GM21381 (cell line): ENCODE data around the gene DOK3.
A peak's percentile ranks its signal among the peaks of the same experiment; 100 is the strongest.
"Not testable (repeated sequence)": the region's sequence is repeated elsewhere in the genome, so short reads cannot be mapped to it uniquely, and the experiment has no call there.

ENCODE experiments used
- ATAC-seq: cut with Tn5 transposase; IDR thresholded peaks from one replicate; pipeline ENCODE4 v1.9.1; 2021; ENCODE audit warnings: mild to moderate bottlenecking, moderate library complexity; ENCODE audit not compliant: unreplicated experiment

The DOK3 gene

DNA sequence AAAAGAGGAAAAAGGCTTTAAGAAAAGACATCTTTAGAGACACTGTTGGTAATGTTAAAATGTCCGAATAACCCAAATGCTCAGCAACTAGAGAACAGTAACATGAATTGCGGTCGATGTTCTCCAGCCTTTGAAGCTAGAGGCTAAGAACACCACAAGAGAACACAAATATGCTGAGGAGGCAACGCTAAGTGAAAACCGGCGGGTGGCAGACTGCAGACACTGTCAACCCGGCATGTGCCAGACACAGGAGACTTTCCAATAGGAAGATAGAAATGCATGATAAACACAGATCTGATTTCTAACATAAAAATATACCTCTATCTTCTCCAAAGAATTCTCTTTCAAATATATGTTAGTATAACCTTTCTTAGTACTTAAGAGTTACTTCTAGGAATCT is 25.5 kb upstream of the DOK3 start:
- ATAC-seq, result no peak

DNA sequence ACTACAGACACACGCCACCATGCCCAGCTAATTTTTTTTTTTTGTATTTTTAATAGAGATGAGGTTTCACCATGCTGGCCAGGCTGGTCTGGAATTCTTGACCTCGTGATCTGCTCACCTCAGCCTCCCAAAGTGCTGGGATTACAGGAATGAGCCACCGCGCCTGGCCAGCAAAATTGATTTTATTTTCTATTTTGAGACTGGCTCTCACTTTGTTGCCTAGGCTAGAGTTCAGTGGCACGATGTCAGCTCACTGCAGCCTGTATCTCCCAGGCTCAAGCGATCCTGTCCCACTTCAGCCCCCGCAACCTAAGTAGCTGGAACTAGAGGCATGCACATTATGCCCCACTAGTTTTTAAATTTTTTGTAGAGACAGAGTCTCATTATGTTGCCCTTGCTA is 24.8 kb upstream of the DOK3 start:
- ATAC-seq, result not testable (repeated sequence)

DNA sequence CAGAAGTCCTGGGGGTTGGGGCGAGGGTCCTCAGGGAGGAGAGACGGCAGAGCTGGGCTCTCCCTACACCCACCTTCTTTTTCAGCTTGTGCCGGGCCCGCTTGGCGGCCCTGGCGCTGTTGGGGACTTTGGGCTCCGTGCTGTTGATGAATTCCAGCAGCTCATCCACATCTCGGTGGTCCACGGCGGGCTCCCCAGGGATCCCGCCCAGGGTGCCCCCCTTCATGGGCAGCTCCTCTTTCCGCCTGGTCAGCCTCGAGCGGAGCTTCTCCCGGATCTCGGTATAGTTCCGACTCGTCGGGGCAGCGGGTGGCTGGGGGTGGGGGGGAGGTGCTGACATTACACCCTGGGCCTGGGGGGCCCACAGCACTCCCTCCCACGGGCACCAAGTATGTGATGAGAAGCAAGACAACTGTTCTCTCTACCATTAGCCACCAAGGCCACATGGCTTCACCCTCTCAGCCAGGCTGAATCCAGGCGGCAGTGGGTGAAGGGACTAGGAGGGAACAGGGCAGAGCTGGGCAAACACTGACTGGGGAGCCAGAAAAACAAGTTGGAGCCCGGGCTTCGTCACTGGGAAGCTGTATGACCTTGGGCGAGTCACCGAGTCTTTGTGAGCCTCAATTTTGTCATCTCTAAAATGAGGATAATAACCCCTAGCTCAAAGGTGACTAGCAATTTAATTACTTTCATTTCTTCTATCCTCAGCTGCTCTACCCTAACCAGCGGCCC is 21.7 kb upstream of the DOK3 start:
- no peak for ATAC-seq

DNA sequence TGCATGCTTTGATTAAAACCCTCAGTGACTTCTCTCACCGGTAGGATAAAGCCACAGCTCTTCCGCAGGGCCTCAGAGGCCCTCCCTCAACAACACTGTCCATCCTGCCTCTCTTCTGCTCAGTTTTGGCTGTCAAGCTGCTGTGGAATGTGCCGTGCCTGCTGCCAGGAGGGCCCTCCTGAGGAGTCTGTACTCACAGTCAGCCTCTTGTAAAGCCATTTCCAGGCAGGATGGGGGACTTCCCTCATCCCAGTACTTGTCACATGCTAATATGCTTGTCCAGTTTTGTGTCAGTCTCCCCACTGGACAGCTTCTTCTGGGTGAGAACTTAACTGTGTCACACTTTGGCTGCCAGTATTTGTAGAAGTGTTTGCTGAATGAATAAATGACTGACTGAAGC is 21.0 kb upstream of the DOK3 start:
- ATAC-seq, result no peak

DNA sequence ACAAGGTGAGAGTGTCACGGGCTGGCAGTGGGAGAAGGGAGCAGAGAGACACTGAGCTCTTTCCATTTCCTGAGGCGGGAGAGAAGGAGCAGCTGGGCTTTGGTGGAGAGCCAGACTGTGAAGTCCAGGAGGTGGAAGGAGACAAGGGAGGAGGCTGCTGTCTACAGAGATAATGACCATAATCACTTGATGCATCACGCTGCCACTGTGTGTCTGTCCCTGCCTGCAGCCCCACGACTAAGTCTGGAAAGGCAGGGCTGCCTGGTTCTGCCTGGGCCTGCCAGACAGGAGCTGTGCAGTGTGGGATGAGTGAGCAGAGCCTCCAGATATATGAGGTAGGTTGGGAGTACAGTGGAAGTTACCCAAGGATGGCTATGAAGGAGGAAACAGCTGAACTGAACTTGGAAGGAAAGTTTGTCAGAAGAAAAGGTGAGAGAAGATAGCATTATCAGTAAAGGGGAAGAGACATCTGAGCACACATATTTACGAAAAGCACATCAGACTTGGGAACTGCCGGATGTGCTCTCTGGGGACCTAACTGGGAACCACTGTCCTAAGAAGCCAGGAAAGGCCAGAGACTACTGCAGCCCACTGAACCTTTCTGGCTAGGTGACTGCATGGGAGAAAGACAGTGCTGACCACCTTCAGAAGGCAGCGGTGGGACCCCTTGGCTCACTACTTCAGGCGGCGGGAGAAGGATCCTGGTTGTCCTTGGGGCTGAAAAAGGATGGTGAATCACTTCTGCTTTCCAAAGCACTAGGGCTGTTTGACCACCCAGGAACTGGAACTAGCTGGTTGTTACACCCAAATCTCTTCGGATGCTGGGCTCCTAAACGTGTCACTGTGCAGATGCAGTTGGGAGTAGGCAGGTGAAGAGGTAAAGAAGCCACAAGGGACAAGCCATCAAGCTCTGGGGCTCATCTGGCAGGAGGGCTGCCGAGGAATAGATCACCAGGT is 19.9 kb upstream of the DOK3 start:
- no peak for ATAC-seq

DNA sequence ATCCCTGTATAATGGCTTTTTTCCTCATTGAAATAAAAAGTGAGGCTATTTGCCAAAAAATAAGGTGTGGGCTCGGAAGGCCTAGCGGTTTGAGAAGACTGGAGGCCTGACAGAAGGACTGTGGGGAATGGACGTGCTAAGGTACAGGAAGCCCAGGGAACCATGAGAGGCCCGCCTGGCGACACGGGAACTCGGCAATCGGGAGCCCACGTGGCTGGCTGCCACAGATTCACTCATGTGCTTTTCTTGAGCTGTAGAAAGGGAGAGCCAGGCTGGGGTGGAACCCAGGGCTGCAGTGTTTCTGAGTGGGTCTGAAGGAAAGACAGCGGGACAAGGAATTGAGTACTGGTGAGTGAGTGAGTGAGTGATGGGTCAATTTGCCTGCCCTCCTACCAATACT is 19.0 kb upstream of the DOK3 start:
- no peak for ATAC-seq

DNA sequence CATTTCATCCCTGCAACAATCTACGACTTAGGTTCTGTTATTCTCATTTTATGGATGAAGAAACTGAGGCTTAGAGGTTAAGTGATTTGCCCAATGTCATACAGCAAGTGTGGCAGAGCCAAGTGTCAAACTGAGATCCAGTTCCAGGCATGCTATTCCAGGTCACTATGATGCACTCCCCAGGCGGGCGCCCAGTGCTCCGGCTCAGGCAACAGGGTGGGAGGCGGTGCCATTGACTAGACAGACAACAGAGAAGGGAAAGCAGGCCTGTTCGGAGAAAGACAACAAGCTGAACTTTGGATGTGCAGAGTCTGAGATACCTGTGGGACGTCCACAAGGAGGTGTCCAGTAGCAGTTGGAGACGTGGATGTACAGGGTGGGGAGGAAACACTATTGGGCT is 18.0 kb upstream of the DOK3 start:
- no peak for ATAC-seq

DNA sequence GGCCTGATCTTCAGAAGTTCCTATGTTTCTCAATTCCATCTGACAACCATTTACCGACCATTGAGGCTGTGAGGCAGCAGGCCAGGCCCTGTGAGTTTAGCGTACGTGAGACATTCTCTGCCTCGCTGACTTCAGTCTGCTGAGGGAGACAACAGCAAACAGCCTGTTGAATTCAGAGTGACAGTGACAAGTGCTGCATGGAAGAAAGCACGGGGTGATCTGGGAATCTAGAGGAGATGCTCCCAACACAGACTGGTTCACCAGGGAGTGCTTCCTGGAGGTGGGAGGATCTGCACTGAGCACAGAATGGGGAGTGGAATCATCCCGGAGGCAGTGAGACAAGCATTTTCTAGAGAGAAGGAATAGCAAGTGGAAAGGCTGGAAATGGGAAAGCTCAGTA is 17.2 kb upstream of the DOK3 start:
- ATAC-seq, result no peak

DNA sequence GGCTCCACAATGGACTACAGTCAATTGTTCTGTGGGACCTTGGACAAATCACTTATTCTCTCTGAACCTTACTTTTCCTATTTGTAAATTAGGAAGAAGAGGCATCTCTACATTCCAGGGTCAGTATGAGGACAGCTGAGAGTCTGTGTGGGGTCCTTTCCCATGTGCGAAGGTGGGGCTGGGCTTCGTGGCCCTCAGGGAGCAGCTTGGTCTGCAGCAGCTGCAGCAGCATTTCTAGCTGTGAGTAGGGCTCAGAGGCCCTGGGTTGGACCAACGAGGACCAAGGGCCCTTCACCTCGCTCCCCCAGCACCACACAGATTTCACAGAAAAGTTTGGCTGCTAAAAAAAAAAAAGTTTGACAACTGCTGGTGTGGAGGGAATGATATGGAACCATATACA is 16.6 kb upstream of the DOK3 start:
- ATAC-seq, result no peak

DNA sequence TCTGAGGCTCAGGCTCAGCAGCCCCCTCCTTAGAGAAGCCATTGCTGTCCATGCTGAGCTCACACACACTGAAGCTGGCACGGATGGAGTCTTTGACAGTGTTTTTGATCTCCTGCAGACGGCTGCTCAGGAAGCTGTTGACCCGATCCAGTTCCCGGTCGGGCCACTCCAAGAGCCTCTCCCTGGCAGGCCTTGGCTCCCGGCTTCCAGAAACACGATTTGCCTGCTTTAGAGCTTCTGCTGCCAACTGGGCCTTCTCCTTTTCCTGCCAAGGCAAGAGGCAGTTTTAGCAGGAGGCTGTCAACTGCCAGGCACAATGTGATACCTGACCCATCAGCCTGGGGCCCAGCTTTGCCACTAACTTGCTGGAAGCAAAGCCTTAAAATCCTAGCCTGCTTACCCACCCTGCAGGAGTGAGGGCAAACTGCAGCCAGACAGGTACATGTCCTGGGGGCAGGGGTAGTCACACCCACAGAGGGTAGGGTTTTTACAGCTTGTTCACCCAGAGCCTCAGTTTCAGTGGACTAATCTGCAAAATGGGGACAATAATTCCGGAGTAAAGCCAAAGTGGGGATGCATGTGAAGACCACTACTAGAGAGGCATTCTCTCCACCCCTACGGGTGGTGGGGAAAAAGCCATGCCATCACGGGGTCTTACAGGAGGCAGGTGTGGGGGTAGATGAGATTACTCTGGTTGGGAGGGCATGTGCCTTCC is 15.5 kb upstream of the DOK3 start:
- ATAC-seq, result no peak

DNA sequence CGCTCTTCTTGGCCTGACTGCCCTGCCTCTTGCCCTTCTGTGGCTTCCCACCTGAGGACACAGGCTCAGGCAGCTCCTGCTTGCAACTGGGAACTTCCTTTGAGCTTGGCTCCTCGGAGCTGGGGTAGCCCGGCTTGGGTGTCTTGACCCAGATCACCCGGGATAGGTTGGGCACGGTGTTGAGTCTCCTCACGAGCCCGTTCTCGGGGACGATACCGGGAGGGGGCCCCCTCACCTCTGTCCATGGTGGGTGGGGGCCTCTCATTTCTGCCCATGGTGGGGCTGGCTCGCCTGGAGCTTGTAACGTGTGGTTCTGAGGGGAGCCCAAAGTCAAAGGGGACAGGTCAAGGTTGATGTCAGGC is 14.9 kb upstream of the DOK3 start:
- ATAC-seq, result no peak

DNA sequence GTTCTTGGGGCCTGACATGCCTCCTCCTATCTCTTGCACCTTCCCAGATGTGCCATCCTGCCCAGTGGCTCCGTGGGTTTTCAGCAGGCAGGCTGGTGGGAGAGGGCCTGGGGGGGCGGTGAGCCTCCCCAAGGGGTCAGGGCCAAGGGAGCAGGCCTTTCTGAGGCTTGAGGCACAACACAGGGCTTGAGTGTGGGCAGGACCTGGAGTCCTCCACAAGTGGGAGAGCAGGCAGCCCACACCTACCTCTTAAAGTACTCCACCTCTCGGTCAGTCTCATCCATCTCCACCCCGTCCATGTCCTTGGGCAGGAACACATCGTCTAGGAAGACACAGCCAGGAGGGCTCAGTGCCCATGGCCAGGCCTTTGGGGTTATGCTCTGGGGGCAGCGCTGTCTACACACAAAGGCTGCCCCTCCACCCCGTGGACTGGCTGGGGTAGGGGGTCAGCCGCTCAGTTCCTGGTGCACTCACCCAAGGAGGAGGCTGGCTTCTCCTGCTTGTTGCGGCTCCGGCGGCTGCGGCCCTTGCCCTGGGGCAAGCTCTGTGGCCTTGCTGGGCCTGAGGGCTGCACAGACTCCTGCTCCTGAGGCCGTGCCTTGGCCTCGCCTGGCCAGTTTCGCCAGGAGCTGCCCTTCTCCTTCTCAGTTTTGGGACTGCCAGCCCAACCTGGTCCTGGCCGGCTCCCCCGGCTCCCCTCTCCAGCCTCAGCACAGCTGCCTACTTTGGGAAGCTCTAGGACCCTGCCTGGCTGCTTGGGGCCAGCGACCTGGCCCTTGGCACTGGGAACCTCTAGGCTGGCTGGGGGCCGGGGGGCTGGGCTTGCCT is 14.3 kb upstream of the DOK3 start:
- ATAC-seq, result no peak

DNA sequence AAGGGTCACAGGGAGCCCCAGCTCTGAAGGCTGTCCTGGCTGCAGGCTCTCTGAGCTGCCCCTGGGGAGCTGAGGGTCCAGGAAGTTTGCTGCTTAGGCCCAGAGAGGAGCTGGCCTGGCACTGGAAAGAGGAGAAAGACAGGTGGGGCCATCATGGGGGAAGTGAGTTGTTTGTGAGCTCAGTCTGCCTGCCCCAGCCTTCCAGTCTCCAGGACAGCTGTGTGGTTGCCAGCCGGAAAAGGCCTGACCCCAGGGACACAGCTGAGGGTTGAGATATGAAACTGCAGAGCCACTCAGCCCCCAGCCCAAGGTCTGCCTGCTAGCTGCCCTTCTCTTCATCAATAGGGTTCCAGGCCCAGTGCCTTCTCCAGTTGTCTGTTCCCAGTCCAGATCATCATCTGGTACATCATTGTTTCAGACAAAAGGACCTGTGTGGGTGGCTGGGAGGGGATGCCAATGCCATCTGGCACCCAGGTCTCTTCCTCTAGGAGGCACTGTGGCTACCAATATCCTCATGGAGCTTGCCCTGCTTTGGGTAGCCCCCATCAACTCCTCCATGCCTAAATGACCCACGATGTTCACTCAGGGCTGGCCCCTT is 11.4 kb upstream of the DOK3 start:
- no peak for ATAC-seq

DNA sequence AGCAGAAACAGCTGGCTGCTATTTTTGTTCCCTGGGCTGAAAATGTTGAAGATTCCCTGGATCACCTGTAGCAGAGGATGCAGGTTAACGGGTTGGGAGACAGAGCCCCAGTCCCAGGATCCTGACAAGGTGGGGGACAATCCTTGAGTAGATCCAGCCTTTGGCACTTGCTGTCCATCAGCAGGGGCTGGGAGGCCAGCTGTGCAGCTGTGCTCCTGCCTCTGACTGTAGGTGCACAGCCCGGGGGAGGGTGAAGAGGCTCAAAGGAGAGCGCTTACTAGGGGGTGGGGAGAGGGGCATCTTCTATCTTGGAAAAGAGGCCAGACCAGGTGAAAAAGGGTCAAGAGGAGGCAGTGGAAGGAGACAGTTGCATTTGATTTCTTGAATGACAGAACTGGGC is 10.6 kb upstream of the DOK3 start:
- no peak for ATAC-seq

DNA sequence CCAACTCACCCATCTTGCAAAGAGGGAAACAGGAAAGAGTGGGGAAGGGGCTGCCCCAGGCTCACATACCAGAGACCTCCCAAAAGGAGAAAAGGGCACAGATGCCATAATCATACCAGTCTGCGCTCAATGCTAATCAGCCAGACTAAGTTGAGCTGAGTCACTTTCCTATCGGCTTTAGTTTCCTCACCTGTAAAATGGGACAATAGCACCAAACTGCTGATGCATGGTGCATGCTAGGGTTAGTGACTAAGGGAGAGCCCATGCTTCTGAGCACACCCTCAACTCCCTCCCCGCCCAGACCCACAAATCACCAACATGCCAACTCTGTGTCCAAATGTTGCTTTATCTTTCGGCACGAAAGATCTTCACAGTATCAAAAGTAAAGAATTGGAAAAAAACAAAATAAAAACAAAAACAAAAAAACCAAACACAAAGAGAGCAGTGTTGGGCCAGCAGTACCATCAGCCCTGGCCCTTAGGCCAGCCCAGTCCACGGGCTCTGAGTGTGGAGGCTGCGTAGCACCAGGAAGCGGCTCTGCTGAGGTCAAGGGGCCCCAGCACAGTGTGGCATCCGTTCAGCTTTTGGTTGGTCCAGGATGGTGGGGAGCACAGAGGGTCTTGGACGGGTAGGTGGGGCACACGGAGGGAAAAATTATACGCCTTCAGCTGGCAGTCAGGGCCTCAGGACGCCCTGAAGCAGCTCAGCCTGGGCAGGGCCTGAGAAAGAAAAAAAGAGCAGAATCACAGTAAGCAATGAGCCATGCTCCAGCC is 10.0 kb upstream of the DOK3 start:
- ATAC-seq, result no peak

DNA sequence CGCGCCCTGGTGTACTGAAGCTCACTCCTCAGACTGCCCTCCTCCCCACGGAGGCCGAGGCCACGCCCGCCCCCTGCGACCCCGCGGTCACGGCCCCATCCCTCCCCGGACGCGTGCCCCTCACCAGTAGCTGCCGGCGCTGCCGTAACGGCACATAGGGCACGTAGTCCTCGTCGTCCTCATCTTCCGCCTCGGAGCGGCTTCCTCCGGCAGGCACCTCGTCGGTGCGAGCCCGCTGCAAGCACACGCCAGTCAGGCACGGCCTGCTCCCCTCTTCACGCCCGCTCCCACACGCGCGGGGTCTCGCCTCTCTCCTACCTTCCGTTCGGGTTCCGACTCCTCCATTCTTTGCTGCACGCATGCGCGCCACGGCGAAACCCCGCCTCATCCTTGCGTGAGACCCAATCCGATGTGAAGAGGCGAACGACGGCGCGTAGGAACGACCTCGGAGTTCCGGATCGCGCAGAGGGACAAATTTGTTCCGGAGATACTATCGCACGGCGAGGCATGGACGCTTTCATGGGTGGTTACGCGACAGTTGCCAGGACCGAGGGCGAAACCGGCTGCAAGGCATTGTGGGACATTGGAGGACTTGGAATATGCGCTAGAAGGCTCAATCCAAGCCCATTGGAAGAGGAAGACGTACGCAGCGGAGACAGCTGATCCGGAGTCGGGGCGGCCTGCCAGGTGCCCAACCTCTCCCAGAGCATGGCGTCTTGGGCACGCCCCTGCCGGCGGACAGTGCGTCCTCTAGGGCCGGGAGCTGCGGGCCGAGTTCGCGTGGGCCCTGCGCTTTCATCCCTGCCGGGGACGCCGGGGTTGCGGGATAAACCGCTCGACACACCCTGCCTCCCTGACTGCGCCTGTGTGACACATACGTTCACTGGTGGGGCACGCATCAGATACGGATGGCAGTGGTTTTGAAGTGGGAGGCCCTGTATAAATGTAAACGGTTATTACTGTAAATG is 7.3 kb upstream of the DOK3 start, which contains the start of gene DDX41:
TSS of gene DDX41 (minus strand) at position 361 of the 968 bp plus-strand sequence. CDS start at position 345, 16 bp downstream.
- ATAC-seq, result peak; percentile 78

DNA sequence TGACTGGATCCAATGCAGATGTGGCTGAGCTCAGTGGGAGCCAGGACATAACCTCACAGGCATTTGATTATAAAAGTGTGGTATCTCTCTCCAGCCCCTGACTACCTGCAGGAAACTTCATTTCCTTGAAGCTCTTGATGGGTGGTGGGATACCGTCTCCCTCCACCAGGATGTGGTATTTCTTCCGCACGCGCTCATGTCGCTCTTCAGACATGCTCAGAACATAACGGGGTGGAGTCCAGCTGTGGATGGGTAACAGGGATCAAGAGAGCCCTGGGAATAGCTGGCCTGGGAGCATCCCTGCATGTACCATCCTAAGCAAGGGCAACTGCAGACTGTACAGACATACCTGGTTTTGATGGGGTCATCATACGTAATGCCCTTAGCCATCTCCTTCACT is 6.0 kb upstream of the DOK3 start:
- no peak for ATAC-seq

DNA sequence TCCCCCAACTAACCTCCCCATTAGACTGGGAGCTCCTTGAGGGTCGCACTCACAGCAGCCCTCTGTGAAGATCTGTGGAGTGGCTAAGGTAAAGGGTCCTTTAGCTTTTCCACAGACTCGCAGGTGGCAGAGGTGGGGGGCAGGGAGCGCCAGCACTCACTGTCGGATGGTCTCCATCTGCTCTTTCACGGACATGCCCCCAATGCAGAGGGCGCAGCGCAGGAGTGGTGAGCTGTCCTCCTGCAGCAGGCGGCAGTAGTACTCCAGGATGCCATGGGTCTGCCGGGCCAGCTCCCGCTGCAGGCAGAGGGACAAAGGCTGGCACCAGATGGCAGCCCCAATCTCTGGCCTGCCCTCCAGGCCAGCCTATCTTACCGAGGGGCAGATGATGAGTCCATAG is 4.9 kb upstream of the DOK3 start:
- ATAC-seq, result no peak
